WTC11 (cell line): Measurements from ENCODE around the gene DIRAS2. TPM values are rescaled to one million over a fixed set of nuclear protein-coding genes. Genes with fewer than 3 reads are reported as not detected.

ENCODE experiments used
- ATAC-seq: fragments of 200-7000 bp; cut with Tn5 transposase; 2 replicates; pipeline ENCODE4 v1.10.0; 2021; ENCODE audit warnings: mild to moderate bottlenecking, moderate library complexity
- CTCF ChIA-PET: fragments of 300-600 bp; sonication (Branson Sonifier 250); formaldehyde crosslinking; loops from one replicate; lab custom pipeline; 2021; ENCODE audit warnings: antibody characterized with exemption; lab: Charles Lee
- POLR2A ChIA-PET: fragments of 350-600 bp; sonication (Branson Sonifier 250); formaldehyde crosslinking; loops from one replicate; lab custom pipeline; 2021; ENCODE audit warnings: antibody characterized with exemption; lab: Charles Lee
- DNase-seq: peaks from one replicate; pipeline ENCODE4 v3.0.0; 2021; ENCODE audit warnings: low spot score
- H3K27ac Mint-ChIP-seq: 2 replicates; pipeline ENCODE4 v1.8.0; 2021; ENCODE audit warnings: mixed read lengths
- H3K27me3 Mint-ChIP-seq: 2 replicates; pipeline ENCODE4 v1.8.0; 2021; ENCODE audit warnings: low read depth, mild to moderate bottlenecking, moderate library complexity, mixed read lengths
- H3K36me3 Mint-ChIP-seq: 2 replicates; pipeline ENCODE4 v1.8.0; 2021; ENCODE audit warnings: mixed read lengths
- H3K4me1 Mint-ChIP-seq: 2 replicates; pipeline ENCODE4 v1.8.0; 2022; ENCODE audit warnings: mixed read lengths
- H3K4me3 Mint-ChIP-seq: 2 replicates; pipeline ENCODE4 v1.8.0; 2021; ENCODE audit warnings: mild to moderate bottlenecking, moderate library complexity, mixed read lengths
- H3K9me3 Mint-ChIP-seq: 2 replicates; pipeline ENCODE4 v1.8.0; 2021; ENCODE audit warnings: mixed read lengths
- E2F5 ChIP-seq: sonication (generic); formaldehyde crosslinking; IDR thresholded peaks from 2 replicates; pipeline ENCODE4 v1.8.1; 2022; ENCODE audit warnings: mild to moderate bottlenecking, moderate library complexity, missing genetic modification reagents
- ETV6 ChIP-seq: sonication (generic); formaldehyde crosslinking; IDR thresholded peaks from 2 replicates; pipeline ENCODE4 v1.8.1; 2022; ENCODE audit warnings: mild to moderate bottlenecking, missing genetic modification reagents
- FOXK1 ChIP-seq: sonication (generic); formaldehyde crosslinking; IDR thresholded peaks from 2 replicates; pipeline ENCODE4 v1.8.0; 2022; ENCODE audit warnings: mild to moderate bottlenecking, moderate library complexity, missing genetic modification reagents
- FOXP1 ChIP-seq: sonication (generic); formaldehyde crosslinking; IDR thresholded peaks from 2 replicates; pipeline ENCODE4 v1.8.0; 2022; ENCODE audit warnings: missing genetic modification reagents, mild to moderate bottlenecking, moderate library complexity, borderline replicate concordance
- FOXP4 ChIP-seq: sonication (generic); formaldehyde crosslinking; IDR thresholded peaks from 2 replicates; pipeline ENCODE4 v1.8.0; 2022; ENCODE audit warnings: mild to moderate bottlenecking, missing genetic modification reagents
- GABPB1 ChIP-seq: sonication (generic); formaldehyde crosslinking; IDR thresholded peaks from 2 replicates; pipeline ENCODE4 v1.8.1; 2023; ENCODE audit warnings: mild to moderate bottlenecking, missing genetic modification reagents
- KAT7 ChIP-seq: sonication (generic); formaldehyde crosslinking; IDR thresholded peaks from 2 replicates; pipeline ENCODE4 v1.8.1; 2023; ENCODE audit warnings: missing genetic modification reagents, mild to moderate bottlenecking, borderline replicate concordance
- MAX ChIP-seq: sonication (generic); formaldehyde crosslinking; IDR thresholded peaks from 2 replicates; pipeline ENCODE4 v1.8.0; 2022; ENCODE audit warnings: mild to moderate bottlenecking, missing genetic modification reagents
- NFATC4 ChIP-seq: fragments of 250-450 bp; sonication (Bioruptor Pico); IDR thresholded peaks from 2 replicates; pipeline ENCODE4 v1.9.0; 2021; ENCODE audit warnings: mild to moderate bottlenecking
- NR2C2 ChIP-seq: sonication (generic); formaldehyde crosslinking; IDR thresholded peaks from 2 replicates; pipeline ENCODE4 v1.8.0; 2022; ENCODE audit warnings: mild to moderate bottlenecking, missing genetic modification reagents
- PRRX2 ChIP-seq: fragments of 250-450 bp; sonication (Bioruptor Pico); IDR thresholded peaks from 2 replicates; pipeline ENCODE4 v1.8.0; 2021; ENCODE audit warnings: mild to moderate bottlenecking
- USF2 ChIP-seq: sonication (generic); formaldehyde crosslinking; IDR thresholded peaks from 2 replicates; pipeline ENCODE4 v1.8.1; 2023; ENCODE audit warnings: mild to moderate bottlenecking, missing genetic modification reagents, moderate library complexity
- ZBTB21 ChIP-seq: sonication (generic); formaldehyde crosslinking; IDR thresholded peaks from 2 replicates; pipeline ENCODE4 v1.8.1; 2023; ENCODE audit warnings: mild to moderate bottlenecking, missing genetic modification reagents, borderline replicate concordance
- ZMAT4 ChIP-seq: fragments of 250-450 bp; sonication (Bioruptor Pico); IDR thresholded peaks from 2 replicates; pipeline ENCODE4 v1.9.0; 2021; ENCODE audit warnings: mild to moderate bottlenecking
- ZNF219 ChIP-seq: sonication (generic); formaldehyde crosslinking; IDR thresholded peaks from 2 replicates; pipeline ENCODE4 v1.8.0; 2023; ENCODE audit warnings: missing genetic modification reagents, mild to moderate bottlenecking, borderline replicate concordance
- ZNF232 ChIP-seq: sonication (generic); formaldehyde crosslinking; IDR thresholded peaks from 2 replicates; pipeline ENCODE4 v1.8.0; 2022; ENCODE audit warnings: mild to moderate bottlenecking, missing genetic modification reagents
- ZNF281 ChIP-seq: sonication (generic); formaldehyde crosslinking; IDR thresholded peaks from 2 replicates; pipeline ENCODE4 v1.8.0; 2023; ENCODE audit warnings: mild to moderate bottlenecking, missing genetic modification reagents
- ZNF425 ChIP-seq: fragments of 250-450 bp; sonication (Bioruptor Pico); conservative IDR thresholded peaks from 2 replicates; pipeline ENCODE4 v1.9.0; 2021; ENCODE audit warnings: mild to moderate bottlenecking
- ZSCAN18 ChIP-seq: fragments of 250-450 bp; sonication (Bioruptor Pico); IDR thresholded peaks from 2 replicates; pipeline ENCODE4 v2.1.2; 2022; ENCODE audit warnings: mild to moderate bottlenecking, moderate library complexity
- total RNA-seq: library from RNA; stranded (reverse); gene quantifications from 3 replicates; pipeline ENCODE4 v1.2.3, GENCODE V29; 2021

Gene DIRAS2
- total RNA-seq, 1 experiment from 2014 or later = 0.35 TPM

GRCh38 chr9:90612957-90613356 lies 29.7 kb downstream of the DIRAS2 start (continued):
- TF ChIP-seq FOXP4 (CRISPR knock-in tag) (no peak), ZNF425 (CRISPR knock-in tag) (no peak), E2F5 (CRISPR knock-in tag) (no peak), ZNF232 (CRISPR knock-in tag) (no peak), ZSCAN18 (CRISPR knock-in tag) (no peak)

- no peak for DNase-seq
- TF ChIP-seq ZMAT4 (CRISPR knock-in tag) (no peak), GABPB1 (CRISPR knock-in tag) (no peak), KAT7 (CRISPR knock-in tag) (no peak), ZNF219 (CRISPR knock-in tag) (no peak), ZNF281 (CRISPR knock-in tag) (no peak), USF2 (CRISPR knock-in tag) (no peak), ETV6 (CRISPR knock-in tag) (no peak), ZBTB21 (no peak), FOXK1 (CRISPR knock-in tag) (no peak), PRRX2 (no peak), MAX (CRISPR knock-in tag) (no peak), NFATC4 (CRISPR knock-in tag) (no peak), ZNF232 (CRISPR knock-in tag) (no peak), FOXP1 (no peak), NR2C2 (no peak)
- TF ChIP-seq, all 79 proteins: peak for 0
- Mint-ChIP-seq H3K27me3 (no peaks in the 10 kb centered on the region), H3K27ac (no peak overlapping the region), H3K36me3 (no peaks in the 10 kb centered on the region), H3K4me1 (peaks cover 14% of the 10 kb centered on the region), H3K4me3 (no peak overlapping the region), H3K9me3 (0 out of 2 replicates have a peak, but pooled peaks cover 4% of the 10 kb centered on the region)
- ChIA-PET POLR2A (no interaction called here), CTCF (no interaction called here)
- no peak for ATAC-seq
Observed at GRCh38 chr9:90611568-90611967, 31.1 kb downstream of the DIRAS2 start.
